T47D (cell line): ENCODE measurements around the gene SWT1.

Experiments used
- DNase-seq, 2 experiments: peaks; one replicate each; pipeline versions ENCODE4 v3.0.0 to v3.0.0-alpha.2; 2011 to 2012; ENCODE audit warnings: low read depth in 1 of 2, low spot score in 1 of 2
- JUND ChIP-seq: IDR thresholded peaks from 2 replicates; pipeline ENCODE4 v1.6.1; 2012; ENCODE audit warnings: low read depth
- in situ Hi-C: cut with HindIII; loops from 2 replicates; pipeline ENCODE4 v1.10.0; 2016; ENCODE audit warnings: low sequenced_read_pairs, low pct_unique_long_range_greater_than_20kb

Gene SWT1

GRCh38 chr1:185156854-185157598 is at the start of gene SWT1, which contains the start of gene TRMT1L:
TSS of gene SWT1 (plus strand) at chr1:185157167. CDS start at chr1:185160842, 3,675 bp downstream.
TSS of gene TRMT1L (minus strand) at chr1:185156953. CDS start at chr1:185156712, 241 bp downstream.
- in situ Hi-C loops = no loop called here
- TF ChIP-seq JUND = no peak
- DNase-seq = peak; percentile 89 to 100

DNA sequence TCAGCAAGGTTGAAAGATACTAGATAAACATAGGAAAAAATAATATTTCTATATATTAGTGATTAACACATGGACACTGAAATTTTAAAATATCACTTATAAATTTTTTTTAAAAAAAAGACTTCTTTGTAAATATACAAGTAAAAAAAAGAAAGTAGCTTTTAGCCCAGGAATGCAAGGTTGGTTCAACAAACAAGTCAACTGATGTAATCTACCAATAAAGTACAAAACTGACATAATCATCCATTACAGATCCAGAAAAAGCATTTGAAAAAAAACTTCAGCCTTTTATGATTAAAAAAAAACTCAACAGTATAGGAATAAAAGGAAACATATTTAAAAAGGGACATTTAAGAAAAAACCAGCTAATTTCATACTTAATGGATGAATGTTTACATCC is 48.6 kb upstream of the SWT1 start:
- in situ Hi-C loops = no loop called here
- DNase-seq = no peak
- no peak for TF ChIP-seq JUND

DNA sequence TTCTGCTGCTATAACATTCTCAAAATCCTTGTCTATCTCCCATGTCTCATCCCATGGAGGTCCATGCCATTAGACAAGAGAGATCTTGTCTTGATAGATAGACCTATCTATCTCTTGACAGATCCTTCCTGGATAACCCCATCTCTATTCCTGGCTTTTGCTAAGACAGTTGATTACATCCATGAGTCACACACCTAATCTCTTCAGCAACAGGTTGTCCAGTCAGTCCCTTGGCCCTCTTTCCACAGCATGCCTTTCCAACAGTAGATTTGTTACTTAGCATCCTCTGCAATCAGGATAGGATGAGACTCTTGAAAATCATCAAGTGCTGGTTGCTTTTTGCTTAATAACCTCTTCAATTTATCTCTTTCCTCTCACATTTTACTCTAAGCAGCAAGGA is 46.8 kb upstream of the SWT1 start:
- no peak for DNase-seq
- in situ Hi-C loops = no loop called here

GRCh38 chr1:185111873-185112272 is 45.1 kb upstream of the SWT1 start:
- no peak for DNase-seq
- TF ChIP-seq JUND = no peak
- in situ Hi-C loops = no loop called here

More for the DNA sequence above, 46.8 kb upstream of the SWT1 start:
- TF ChIP-seq JUND = no peak

DNA sequence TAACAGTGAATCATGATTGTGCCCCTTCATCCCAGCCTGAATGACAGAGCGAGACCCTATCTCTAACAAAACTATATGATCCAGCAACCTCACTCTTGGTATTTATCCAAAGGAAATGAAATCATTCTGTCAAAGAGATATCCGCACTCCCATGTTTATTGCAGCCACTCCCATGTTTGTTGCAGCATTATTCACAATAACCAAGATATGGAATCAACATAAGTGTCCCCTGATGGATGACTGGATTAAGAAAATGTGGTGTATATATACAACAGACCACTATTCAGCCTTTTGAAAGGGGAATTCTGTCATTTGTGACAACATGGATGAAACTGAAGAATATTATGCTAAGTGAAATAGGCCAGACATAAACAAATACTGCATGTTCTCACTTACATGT is 44.6 kb upstream of the SWT1 start:
- DNase-seq = no peak
- in situ Hi-C loops = no loop called here
- TF ChIP-seq JUND = no peak

DNA sequence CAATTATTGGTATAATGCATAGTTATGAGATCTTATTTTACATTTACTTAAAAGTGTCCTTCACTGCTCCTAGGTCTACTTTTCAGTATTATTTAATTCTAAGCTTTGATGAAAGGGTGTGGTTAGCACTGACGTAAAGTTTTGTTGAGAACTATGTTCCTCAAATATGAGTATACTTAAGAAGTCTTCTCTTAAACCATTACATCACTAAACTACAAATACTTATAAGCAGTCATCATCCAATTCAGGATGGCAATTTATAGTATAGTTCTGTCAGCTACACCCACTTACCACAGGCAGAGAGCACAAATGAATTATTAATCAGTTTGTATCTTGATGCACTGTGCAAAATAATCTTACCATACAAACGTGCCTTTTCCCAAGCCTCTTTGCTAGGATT is 27.3 kb upstream of the SWT1 start:
- TF ChIP-seq JUND = no peak
- in situ Hi-C loops = no loop called here
- no peak for DNase-seq

GRCh38 chr1:185132534-185132933 is 24.4 kb upstream of the SWT1 start:
- TF ChIP-seq JUND = no peak
- DNase-seq = no peak
- in situ Hi-C loops = no loop called here

DNA sequence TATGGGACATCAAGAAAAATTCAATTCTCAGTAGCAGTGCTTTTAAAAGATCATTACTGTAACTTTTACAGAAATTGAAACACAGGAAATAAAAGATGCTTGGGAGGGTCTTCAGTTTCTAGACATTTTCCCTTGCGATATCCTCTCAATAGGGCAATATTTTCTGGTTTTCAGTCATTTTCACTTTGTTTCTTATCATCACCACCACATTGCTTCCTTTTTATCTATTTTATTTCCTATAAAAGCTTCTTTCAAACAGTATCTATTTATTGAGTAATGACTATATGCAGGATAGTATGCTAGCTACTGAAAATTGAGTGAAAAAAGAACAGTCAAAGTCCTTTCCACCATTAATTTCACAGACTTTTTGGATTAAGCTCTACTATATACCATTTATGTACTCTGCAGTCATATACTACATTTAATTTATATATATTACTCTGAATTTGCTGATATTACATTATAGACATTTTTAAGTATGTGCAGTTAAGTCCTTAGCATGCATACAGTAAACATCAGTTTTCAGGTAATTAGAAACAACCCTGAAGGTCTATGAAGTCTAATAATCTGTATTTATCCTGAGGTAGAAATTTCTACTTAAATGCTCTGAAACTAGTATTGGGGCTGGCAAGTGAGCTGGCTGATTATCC is 18.9 kb upstream of the SWT1 start:
- in situ Hi-C loops = no loop called here
- TF ChIP-seq JUND = no peak
- no peak for DNase-seq

DNA sequence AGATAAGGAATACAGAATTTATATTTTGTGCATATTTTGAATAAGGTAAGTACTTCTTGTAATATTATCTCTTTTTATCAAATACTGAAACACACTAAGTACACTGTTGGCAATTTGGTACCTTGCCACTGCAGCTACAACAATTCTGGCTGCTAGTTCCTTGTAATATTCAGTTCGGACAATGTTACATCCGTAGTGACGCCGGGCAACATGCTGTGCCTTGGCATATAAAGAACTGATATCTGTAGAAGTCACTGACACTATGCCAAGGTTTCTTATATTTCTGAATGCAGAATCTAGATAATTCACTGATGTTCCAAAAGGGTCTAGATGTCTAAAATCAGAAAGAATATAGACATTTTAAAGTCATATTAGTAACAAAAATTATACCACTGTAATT is 17.7 kb upstream of the SWT1 start:
- TF ChIP-seq JUND = no peak
- in situ Hi-C loops = no loop called here
- DNase-seq = no peak

DNA sequence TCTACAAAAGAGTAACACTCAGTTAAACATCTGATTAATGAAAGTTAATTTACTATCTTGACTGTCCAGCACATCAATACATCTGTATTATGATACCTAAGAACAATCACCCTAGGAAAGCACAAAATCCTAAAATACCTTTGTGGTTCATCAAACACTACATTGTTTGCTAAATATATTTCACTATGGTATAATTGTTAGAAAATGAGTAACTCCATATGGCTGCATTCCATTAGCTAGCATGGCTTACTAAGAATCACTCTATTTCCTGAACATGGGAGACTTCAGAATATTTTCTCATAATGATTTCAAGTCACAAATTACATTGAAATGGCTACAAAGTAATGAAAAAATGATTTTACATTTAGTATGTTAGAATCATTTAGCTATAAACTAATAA is 12.7 kb upstream of the SWT1 start:
- DNase-seq = no peak
- no peak for TF ChIP-seq JUND
- in situ Hi-C loops = no loop called here

DNA sequence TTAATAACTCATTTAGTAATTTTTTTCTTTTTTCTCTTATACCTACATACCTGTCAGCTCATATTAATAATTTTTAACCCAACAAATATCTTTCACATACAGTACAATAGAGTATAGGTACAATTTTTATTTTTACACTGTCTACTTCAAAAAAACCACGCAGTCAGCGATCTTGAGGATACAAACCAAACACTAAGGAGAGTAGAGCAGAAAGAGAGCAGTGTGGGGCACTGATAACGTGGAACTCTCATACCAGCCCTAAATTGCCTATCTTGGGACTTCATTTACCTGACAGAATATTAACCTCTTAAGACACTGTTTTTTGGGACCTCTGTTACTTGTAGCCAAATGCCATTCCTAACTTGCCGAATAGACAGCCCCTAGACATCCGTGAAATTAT is 5.8 kb upstream of the SWT1 start:
- no peak for TF ChIP-seq JUND
- DNase-seq = no peak
- in situ Hi-C loops = no loop called here

GRCh38 chr1:185152187-185152767 is 4.7 kb upstream of the SWT1 start:
- in situ Hi-C loops = no loop called here
- DNase-seq = no peak

GRCh38 chr1:185154912-185155513 is 2.0 kb upstream of the SWT1 start:
- in situ Hi-C loops = no loop called here
- TF ChIP-seq JUND = no peak
- DNase-seq = peak in 1 of 2 experiments; percentile 8

More at GRCh38 chr1:185152187-185152767, 4.7 kb upstream of the SWT1 start:
- TF ChIP-seq JUND = no peak
